Stimulated activated CD8-positive, alpha-beta memory T cell treated with anti-CD3 and anti-CD28 coated beads, Interleukin-4, amount 100 ng/mL, for 4 hours (primary cell): Measurements from ENCODE around the gene OR2AK2.

Experiments
- DNase-seq, 2 donors: peaks; one replicate each; pipeline ENCODE4 v3.0.0-alpha.2; 2020; ENCODE audit warnings: low read depth in 2 of 2, low spot score in 1 of 2

The OR2AK2 gene, protein sequence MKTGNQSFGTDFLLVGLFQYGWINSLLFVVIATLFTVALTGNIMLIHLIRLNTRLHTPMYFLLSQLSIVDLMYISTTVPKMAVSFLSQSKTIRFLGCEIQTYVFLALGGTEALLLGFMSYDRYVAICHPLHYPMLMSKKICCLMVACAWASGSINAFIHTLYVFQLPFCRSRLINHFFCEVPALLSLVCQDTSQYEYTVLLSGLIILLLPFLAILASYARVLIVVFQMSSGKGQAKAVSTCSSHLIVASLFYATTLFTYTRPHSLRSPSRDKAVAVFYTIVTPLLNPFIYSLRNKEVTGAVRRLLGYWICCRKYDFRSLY

DNA sequence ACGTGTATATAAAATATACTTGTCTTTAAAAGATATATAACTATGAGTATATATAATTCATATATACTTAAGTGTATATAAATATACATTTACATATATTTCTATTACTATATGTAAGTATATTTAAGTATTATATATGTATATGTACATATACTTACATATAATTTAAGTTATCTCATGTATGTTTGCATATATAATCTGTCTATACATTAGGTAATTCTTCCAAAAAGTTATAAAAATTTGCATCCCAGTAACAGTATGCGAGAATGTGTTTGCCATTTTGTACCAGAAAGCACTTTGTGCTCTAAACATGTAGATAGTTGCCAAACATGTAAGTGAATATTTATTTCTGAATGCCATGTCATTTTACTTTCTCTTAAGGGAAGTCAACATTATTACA is at the start of gene OR2AK2:
Gene OR2AK2 (plus strand): TSS at position 301 of the 400 bp plus-strand sequence. CDS start 144 bp downstream, outside the sequence.
- DNase-seq = no peak

GRCh38 chr1:247919952-247920351 is 45.1 kb upstream of the OR2AK2 start, which contains the start of gene OR2T8:
TSS of gene OR2T8 (plus strand) at chr1:247920252. CDS start at chr1:247921018, 766 bp downstream.
- DNase-seq = no peak

DNA sequence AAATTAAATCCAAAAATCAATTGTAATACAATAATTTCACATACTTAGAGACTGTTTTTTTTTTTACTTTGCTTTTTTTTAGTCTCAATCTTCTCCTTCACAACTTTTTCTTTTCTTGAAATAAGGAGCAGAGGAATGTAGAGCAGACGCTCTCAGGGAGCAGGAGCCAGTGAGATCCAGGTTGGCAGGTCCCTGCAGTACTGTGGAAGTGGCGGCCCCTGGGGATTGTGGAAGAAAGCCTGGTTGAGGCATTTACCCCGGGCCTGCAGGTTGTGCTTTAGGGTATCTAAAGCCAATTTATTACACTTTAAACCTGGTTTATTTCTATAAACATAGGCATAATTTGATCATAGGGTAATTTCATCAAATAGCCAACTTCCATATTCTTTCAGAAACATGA is 41.1 kb upstream of the OR2AK2 start:
- no peak for DNase-seq

DNA sequence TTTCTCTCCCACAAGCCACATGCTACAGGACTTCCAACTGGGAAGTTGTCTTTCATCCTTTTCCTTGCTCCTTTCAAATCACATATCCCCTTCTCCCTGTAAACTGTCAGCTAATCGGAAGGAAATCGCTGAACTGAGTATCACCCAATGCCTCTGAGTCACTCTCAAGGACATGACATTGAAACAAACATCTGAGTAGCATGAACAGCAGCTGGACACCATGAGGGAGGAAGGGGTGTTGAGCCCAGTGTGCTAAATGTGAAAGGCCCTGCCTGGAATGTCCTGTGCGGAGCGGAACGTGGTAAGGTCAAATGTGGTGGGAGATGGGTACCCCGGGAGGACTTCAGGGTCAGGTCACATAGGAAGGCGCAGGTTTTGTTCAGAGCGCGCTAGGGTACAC is 40.2 kb upstream of the OR2AK2 start, which contains the start of gene OR2AJ1:
Gene OR2AJ1 (plus strand): TSS at position 22 of the 400 bp plus-strand sequence. CDS start 8,880 bp downstream, outside the sequence.
- no peak for DNase-seq

- DNase-seq = no peak
Measured at GRCh38 chr1:247933989-247934388, 31.0 kb upstream of the OR2AK2 start.

- no peak for DNase-seq
Measured at GRCh38 chr1:247935781-247936180, 29.3 kb upstream of the OR2AK2 start.

- no peak for DNase-seq
Measured at GRCh38 chr1:247936415-247936814, 28.6 kb upstream of the OR2AK2 start.

- peak; percentile 64 to 65 for DNase-seq
Measured at GRCh38 chr1:247936965-247937734, 27.9 kb upstream of the OR2AK2 start.

DNA sequence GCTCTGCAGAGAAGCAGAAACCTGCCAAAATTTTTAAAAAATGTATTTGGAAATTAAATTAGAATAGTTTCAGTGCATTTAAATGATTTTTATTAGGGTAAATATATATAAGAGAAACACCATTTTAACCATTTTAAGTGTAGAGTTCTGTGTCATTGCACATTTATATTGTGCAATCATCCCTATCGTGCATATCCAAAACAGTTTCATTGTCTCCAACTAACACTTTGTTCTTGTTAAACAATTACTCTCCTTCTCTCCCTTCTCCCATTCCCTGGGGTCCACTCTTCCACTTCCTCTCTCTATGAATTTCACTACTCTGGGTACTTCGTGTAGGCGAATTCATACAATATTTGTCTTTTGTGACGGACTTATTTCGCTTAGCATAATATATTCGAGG is 22.4 kb upstream of the OR2AK2 start:
- DNase-seq = no peak

- no peak for DNase-seq
Measured at GRCh38 chr1:247948558-247948957, 16.5 kb upstream of the OR2AK2 start, which contains the start of gene OR2L8. TSS of gene OR2L8 (plus strand) at chr1:247948858. CDS start at chr1:247948858, 0 bp downstream.

GRCh38 chr1:247953408-247953807 is 11.6 kb upstream of the OR2AK2 start:
- no peak for DNase-seq

DNA sequence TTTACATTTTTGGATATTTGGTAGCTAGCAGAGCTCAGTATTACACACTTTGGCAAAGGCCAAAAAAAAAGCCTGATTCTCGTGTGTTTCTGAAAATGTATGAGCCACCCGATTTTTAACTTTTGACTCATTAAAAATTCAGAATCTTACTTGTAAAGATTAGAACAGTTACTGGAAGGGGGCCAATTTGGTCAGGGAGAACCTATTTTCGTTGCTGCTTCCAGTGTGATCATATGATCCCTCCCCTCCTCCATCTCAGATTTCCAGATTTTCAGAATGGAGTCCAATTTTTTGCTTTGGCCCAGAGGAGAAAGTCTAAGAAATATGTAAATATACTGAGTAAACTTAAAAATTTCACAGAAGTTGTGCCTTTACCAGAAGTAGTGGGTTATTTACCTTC is 3.2 kb upstream of the OR2AK2 start:
- no peak for DNase-seq

GRCh38 chr1:247962911-247963588 is 2.0 kb upstream of the OR2AK2 start:
- no peak for DNase-seq

- no peak for DNase-seq
Measured at GRCh38 chr1:247966532-247967204, 1.6 kb downstream of the OR2AK2 start.

DNA sequence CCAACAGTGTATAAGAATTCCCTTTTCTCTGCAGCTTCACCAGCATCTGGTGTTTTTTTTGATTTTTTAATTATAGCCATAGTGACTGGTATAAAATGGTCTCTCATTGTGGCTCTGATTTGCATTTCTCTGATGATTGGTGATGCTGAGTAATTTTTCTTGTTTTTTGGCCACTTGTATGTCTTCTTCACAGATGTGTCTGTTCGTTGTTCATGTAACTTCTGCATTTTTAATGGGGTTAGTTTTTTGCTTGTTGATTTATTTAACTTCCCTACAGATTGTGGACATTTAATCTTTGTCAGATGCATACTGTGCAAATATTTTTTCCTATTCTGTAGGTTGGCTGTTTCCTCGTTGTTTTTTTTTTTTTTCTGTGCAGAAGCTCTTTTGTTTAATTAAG is 28.0 kb downstream of the OR2AK2 start:
- DNase-seq = no peak

GRCh38 chr1:247998811-247999210 is 33.8 kb downstream of the OR2AK2 start:
- no peak for DNase-seq

DNA sequence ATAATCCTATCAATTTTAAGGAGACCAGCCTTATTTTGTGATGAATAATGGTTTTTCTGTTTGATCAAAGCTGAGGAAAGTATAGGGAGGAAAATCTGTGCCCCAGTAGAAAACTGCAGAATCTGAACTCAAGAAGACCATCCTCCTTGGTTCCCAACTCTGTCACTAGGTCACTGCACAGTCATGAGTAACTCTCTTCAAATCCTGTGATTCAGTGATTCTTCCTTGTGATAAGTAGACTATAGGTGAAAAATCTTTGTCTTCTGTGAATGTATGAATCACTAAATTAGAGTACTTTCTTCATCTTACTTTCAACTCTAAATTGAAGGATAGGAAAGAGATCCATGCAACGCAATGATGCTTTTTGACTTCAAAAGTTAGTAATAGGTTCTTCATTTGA is 35.1 kb downstream of the OR2AK2 start:
- DNase-seq = no peak

GRCh38 chr1:248007778-248008177 is 42.7 kb downstream of the OR2AK2 start:
- no peak for DNase-seq

GRCh38 chr1:248009681-248010080 is 44.6 kb downstream of the OR2AK2 start:
- no peak for DNase-seq

DNA sequence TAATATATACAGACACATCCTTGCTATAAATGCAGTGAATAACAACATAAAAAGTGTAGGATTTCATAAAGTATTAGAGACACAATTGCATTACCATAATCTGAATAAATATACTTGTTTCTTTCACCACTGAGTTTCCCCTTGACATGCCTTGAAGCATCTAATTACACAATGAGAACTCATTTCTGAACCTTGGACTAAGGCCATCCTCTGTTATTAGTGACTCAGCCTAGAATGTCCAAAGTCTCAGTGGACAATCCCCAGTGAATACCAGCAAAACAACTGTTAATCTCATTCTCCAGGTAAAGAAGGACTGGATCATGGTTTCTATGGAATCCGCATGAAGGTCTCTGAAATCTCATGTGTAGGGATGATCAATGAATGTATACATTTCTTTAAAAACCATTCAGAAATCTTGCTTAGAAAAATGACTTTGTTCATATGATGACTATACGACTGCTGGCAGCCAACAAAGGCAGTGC is 48.2 kb downstream of the OR2AK2 start, which contains the start of gene OR2L5:
Gene OR2L5 (plus strand): TSS at position 432 of the 482 bp plus-strand sequence. CDS start 8,288 bp downstream, outside the sequence.
- DNase-seq = no peak

DNA sequence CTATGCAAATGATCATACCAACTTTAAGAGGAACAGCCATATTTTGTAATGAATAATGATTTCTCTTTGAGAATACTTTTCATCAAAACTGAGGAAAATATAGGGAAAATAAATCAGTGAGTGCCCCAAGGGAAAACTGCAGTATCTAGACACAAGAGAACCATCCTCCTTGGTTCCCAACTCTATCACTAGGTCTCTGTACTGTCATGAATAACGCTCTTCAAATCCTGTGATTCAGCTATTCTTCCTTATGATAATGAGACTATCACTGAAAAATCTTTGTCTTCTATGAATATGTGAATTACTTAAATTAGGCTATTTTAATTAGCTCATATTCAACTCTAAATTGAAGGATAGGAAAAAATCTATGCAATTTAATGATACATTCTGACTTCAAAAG is 50.8 kb downstream of the OR2AK2 start:
- no peak for DNase-seq
